ENCODE measurements around the gene P2RY2.

P2RY2 gene

GRCh38 chr11:73205661-73206343 lies 12.3 kb upstream of the P2RY2 start:
- no peak for DNase-seq (ENCODE audit: low spot score)

GRCh38 chr11:73206801-73207200 lies 11.3 kb upstream of the P2RY2 start:
- DNase-seq (ENCODE audit: low spot score) = no peak

GRCh38 chr11:73209892-73210291 lies 8.2 kb upstream of the P2RY2 start:
- no peak for DNase-seq (ENCODE audit: low spot score)

GRCh38 chr11:73210916-73211667 lies 7.0 kb upstream of the P2RY2 start:
- no peak for DNase-seq (ENCODE audit: low spot score)

GRCh38 chr11:73213196-73214143 lies 4.6 kb upstream of the P2RY2 start:
- DNase-seq (ENCODE audit: low spot score) = no peak

- DNase-seq (ENCODE audit: low spot score) = no peak
Measured at GRCh38 chr11:73215191-73216134, 2.6 kb upstream of the P2RY2 start.

- no peak for DNase-seq (ENCODE audit: low spot score)
Measured at GRCh38 chr11:73216465-73216864, 1.6 kb upstream of the P2RY2 start.

GRCh38 chr11:73217131-73217809 lies 811 bp upstream of the P2RY2 start:
- DNase-seq (ENCODE audit: low spot score) = no peak

- no peak for DNase-seq (ENCODE audit: low spot score)
Measured at GRCh38 chr11:73217810-73218105, 323 bp upstream of the P2RY2 start.

- no peak for DNase-seq (ENCODE audit: low spot score)
Measured at GRCh38 chr11:73218830-73219215, 742 bp downstream of the P2RY2 start.

- DNase-seq (ENCODE audit: low spot score) = no peak
Measured at GRCh38 chr11:73219396-73220285, 1.6 kb downstream of the P2RY2 start.

- no peak for DNase-seq (ENCODE audit: low spot score)
Measured at GRCh38 chr11:73221451-73221850, 3.4 kb downstream of the P2RY2 start.

- DNase-seq (ENCODE audit: low spot score) = no peak
Measured at GRCh38 chr11:73221996-73222395, 3.9 kb downstream of the P2RY2 start.

GRCh38 chr11:73223998-73224730 lies 6.1 kb downstream of the P2RY2 start:
- DNase-seq (ENCODE audit: low spot score) = no peak

- DNase-seq (ENCODE audit: low spot score) = no peak
Measured at GRCh38 chr11:73225001-73225686, 7.1 kb downstream of the P2RY2 start.

- DNase-seq (ENCODE audit: low spot score) = no peak
Measured at GRCh38 chr11:73225851-73226250, 7.8 kb downstream of the P2RY2 start.

GRCh38 chr11:73226297-73227006 lies 8.4 kb downstream of the P2RY2 start:
- no peak for DNase-seq (ENCODE audit: low spot score)
